Measurements from ENCODE around the gene TMIE. TPM values are rescaled to one million over a fixed set of nuclear protein-coding genes. Genes with fewer than 3 reads are reported as not detected.

The TMIE gene
- total RNA-seq = 7.3 TPM in 1 of 2 replicates, not detected in the other

GRCh38 chr3:46701181-46701939, at the start of gene TMIE:
TMIE (plus strand) TSS chr3:46701392; CDS start chr3:46701488, 96 bp downstream.

DNA sequence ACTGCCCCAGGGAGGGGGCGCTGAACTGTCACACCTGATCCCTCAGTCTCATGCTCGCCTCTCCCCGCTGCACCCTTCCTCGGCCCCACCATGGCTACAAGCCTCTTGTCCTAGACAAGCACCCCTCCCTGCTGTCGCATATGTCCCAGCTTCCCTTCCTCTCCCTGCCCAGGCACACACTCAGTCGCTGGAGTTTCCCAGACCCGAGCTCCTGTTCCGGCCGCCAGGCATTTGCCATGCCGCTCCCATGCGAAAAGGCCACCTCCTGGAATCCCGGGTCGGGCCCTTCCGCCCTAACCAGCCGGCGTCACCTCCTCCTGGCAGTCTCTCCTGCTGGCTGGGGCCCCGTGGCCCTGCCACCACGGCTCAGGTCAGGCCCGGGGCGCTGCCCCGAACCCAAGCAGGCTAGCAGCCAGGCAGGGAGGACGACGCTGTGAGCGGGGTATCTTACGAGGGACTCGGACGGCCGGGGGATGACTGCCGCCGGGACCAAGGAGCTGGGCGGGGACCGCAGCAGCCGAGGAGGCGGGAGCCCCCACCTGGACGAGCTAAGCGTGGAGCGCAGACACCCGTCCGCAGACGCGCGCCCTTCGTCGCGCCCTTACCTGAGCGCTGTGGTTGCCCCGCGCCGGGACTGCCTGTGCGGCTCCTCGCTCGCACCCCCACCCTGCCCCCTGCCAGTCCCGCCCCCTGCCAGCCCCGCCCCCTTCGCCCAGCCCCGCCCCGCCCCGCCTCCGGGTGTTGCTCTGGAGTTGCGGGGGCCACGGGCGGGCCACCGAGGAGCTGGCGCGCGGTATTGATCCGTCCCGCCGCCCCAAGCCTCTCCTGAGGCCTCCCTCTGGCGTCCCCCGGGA, 7.9 kb upstream of the TMIE start, which contains the start of gene ALS2CL:
Gene ALS2CL, minus strand, starts transcription at position 642 of the 854 bp plus-strand sequence. CDS start 4,239 bp downstream, outside the sequence.

DNA sequence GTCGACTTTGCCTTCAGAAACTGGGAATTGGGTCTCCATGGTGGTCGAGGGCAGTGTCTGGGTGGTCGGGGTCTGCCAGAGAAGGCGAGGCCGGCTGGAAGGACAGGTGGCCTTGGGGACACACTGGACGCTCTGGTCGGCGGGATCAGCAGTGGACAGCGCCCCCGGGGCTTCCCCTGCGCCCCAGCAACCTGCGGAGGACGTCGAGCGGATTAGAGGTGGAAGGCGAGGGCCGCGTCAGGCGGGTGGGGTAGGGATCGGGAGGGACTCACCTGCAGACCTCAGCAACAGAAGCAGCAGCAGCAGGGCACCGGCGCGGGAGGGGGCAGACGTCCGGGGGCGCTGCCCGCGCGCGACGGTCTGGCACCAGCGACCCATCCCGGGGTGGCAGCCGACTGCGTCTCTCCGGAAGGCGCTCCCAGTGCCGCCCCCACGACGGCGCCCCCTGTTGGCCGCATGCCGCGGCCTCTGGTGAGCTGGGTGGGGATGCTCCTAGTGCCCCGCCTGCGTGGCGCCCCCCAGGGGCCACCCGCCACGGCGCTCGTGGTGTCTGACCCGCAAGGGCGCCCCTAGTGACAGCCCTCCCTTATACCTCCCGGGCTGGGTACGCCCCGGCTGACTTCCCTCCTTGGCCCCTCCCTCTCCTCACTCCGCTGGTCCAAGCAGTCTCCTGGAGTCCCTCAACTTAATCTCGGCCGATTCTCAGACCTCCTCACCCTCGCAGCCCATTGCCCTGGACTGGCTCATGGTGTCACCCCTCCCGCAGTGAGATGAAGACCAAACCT, 16.4 kb downstream of the TMIE start, which contains the start of gene PRSS50:
Gene PRSS50, minus strand, starts transcription at position 423 of the 785 bp plus-strand sequence. Its CDS starts 45 bp downstream, at position 378.

Other genes starting within 250 kb of the TMIE start
- gene LTF, start 236.5 kb upstream of the TMIE start, total RNA-seq = not detected in 2 replicates
- not detected in 2 replicates for gene RTP3, start 203.4 kb upstream of the TMIE start, total RNA-seq
- gene LRRC2, start 135.1 kb upstream of the TMIE start, total RNA-seq = 0.65 and 2.2 TPM in 2 replicates
- not detected in 2 replicates for gene FAM240A, start 88.9 kb upstream of the TMIE start, total RNA-seq
- 2.1 and 44.2 TPM in 2 replicates for gene ALS2CL, start 7.7 kb upstream of the TMIE start, total RNA-seq
- gene PRSS50, start 16.5 kb downstream of the TMIE start, total RNA-seq = not detected in 2 replicates
- gene MYL3, start 162.1 kb downstream of the TMIE start, total RNA-seq = 14.3 TPM in 1 of 2 replicates, not detected in the other
- 1.4 and 27.5 TPM in 2 replicates for gene PTH1R, start 176.3 kb downstream of the TMIE start, total RNA-seq

Data from epithelial cell of alveolus of lung (primary cell).